Activated CD4-positive, alpha-beta T cell treated with anti-CD3 and anti-CD28 coated beads, Interleukin-2, amount 50 U/mL, for 4 hours (primary cell): ENCODE data around the gene KLF1.

Experiments
- DNase-seq, 2 experiments: peaks; one replicate each; pipeline ENCODE4 v3.0.0-alpha.2; 2020

KLF1 gene

DNA sequence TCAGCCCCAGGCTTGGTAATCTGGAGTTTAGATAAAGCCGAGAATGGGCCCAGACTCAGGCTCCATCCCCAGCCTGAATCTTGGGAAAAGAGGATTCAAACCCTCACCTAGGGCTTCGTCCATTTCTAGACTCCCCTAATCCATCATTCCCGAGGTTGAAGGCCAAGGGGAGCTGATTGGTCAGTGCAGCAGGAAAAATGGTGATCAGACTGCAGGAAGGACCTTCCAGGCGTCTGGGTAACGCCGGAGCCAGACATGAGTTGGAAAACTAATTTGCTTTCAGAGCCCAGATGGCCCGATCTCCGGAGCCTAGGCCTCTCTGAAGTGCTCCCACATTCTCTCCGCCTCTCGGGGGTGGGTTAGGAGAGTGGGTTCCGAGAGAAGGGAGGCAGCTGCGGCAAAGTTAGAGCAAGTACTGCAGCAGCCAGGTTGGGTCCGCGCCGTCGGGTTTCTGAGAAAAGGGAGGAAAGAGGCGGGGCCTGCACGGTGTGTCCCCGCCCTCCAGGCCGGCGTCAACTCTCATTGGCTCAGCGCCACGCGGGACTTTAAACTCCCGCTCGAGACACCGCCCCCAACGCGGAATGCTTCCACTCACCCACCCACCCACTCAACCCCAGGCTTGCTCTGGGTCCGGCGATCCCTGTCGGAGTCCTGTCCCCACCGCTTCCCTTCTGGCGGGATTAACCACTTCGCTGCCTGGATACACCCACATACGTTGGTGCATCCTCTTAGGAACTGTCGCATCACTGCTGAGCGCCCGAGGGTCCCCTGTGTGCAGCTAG, 51.8 kb downstream of the KLF1 start:
- DNase-seq = no peak

DNA sequence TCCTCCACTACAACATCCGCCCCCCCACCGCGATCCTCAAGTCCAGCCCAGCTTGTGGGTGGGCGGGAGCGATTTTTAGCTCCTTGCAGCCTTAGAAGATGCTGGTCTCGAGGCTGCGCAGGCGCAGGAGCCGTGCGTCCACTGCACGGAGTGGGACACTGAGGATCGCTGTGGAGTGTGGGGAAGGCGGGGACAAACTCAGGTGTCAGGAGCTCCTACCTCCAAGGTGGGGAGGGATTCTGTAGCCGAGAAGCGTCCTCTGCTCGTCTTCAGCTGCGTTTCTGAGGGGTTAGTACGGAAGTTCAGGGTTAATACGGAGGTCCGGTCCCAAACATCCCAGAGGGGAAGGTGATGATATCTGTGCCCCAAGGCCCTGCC, 52.4 kb downstream of the KLF1 start, which contains the start of gene RTBDN:
RTBDN (minus strand) TSS at position 14 of the 378 bp plus-strand sequence. CDS start 4,600 bp downstream, outside the sequence.
- DNase-seq = no peak
